H1 (cell line): ENCODE data around the gene TCFL5.

Experiments
- RAD21 ChIP-seq, 2 experiments: IDR thresholded peaks in 1 of 2; conservative IDR thresholded peaks in 1 of 2; 2 replicates each; pipeline ENCODE4 v1.6.1; 2011; ENCODE audit warnings: low read depth in 2 of 2, low read length in 2 of 2, improper control_type of control experiment in 1 of 2, inconsistent platforms in 1 of 2, mild to moderate bottlenecking in 1 of 2, moderate library complexity in 1 of 2
- TF ChIP-seq, protein P1 (sequence below), 3 experiments: IDR thresholded peaks; 1 replicate in 2 of 3; 2 replicates in 1 of 3; pipeline versions ENCODE4 v1.5.1 to v1.6.1; 2011; ENCODE audit warnings: low read length in 3 of 3, mild to moderate bottlenecking in 3 of 3, inconsistent platforms in 2 of 3, low read depth in 1 of 3, moderate library complexity in 1 of 3; ENCODE audit not compliant: insufficient read depth in 1 of 3; ENCODE audit errors: control extremely low read depth in 1 of 3

DNA sequence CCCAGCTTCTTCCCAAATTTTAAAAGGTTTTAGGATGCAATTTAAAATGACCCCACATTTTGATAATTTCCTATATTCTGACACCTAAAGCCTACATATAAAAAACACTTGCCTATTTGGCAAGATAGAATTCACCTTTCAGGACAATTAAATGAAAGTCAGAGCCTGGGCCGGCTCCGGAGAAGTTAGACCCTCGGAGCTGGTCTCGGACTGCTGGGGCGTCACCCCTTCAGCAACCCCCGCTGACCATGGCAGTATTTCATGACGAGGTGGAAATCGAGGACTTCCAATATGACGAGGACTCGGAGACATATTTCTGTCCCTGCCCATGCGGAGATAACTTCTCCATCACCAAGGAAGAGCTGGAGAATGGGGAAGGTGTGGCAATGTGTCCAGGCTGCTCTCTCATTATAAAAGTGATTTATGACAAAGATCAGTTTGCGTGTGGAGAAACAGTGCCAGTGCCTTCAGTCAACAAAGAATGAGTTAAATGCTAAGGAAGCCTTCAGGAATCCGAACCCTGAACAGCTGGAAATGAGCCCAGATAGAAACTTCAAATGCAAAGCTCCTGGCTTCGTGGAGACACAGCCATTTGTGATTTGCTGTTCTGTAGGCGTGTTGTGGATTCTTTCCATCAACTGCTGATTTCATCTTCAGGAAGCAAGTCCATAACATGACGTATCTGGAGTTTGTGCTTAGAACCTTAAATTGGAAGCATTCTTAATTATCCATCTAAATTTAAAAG is 16.0 kb downstream of the TCFL5 start:
- TF ChIP-seq, protein P1, sequence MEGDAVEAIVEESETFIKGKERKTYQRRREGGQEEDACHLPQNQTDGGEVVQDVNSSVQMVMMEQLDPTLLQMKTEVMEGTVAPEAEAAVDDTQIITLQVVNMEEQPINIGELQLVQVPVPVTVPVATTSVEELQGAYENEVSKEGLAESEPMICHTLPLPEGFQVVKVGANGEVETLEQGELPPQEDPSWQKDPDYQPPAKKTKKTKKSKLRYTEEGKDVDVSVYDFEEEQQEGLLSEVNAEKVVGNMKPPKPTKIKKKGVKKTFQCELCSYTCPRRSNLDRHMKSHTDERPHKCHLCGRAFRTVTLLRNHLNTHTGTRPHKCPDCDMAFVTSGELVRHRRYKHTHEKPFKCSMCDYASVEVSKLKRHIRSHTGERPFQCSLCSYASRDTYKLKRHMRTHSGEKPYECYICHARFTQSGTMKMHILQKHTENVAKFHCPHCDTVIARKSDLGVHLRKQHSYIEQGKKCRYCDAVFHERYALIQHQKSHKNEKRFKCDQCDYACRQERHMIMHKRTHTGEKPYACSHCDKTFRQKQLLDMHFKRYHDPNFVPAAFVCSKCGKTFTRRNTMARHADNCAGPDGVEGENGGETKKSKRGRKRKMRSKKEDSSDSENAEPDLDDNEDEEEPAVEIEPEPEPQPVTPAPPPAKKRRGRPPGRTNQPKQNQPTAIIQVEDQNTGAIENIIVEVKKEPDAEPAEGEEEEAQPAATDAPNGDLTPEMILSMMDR (IDR thresholded peaks at IDR 0.05; ENCODE audit: control extremely low read depth in 1 of 3, insufficient read depth in 1 of 3, low read depth in 1 of 3, low read length in 3 of 3): no peak
- no peak for TF ChIP-seq RAD21 (IDR thresholded peaks at IDR 0.05 in 1 of 2, conservative IDR thresholded peaks at IDR 0.05 in 1 of 2; ENCODE audit: low read depth in 2 of 2, low read length in 2 of 2)
